Ishikawa (cell line): ENCODE results near the gene CPNE2.

Experiments used
- CEBPB ChIP-seq: IDR thresholded peaks from 2 replicates; pipeline ENCODE4 v1.6.1; 2012
- CREB1 ChIP-seq: IDR thresholded peaks from 2 replicates; pipeline ENCODE4 v1.6.1; 2012; ENCODE audit warnings: low read depth
- EP300 ChIP-seq: IDR thresholded peaks from 2 replicates; pipeline ENCODE4 v1.6.1; 2012; ENCODE audit warnings: borderline replicate concordance
- TEAD4 ChIP-seq: IDR thresholded peaks from 2 replicates; pipeline ENCODE4 v1.6.1; 2012
- TF ChIP-seq, protein P1 (sequence below): IDR thresholded peaks from 2 replicates; pipeline ENCODE4 v1.6.1; 2012; ENCODE audit warnings: low read depth, mild to moderate bottlenecking

GRCh38 chr16:57165483-57165882, 73.1 kb downstream of the CPNE2 start:
- TF ChIP-seq CREB1: no peak
- TF ChIP-seq CEBPB: no peak
- no peak for TF ChIP-seq TEAD4
- no peak for TF ChIP-seq EP300
- TF ChIP-seq, protein P1, sequence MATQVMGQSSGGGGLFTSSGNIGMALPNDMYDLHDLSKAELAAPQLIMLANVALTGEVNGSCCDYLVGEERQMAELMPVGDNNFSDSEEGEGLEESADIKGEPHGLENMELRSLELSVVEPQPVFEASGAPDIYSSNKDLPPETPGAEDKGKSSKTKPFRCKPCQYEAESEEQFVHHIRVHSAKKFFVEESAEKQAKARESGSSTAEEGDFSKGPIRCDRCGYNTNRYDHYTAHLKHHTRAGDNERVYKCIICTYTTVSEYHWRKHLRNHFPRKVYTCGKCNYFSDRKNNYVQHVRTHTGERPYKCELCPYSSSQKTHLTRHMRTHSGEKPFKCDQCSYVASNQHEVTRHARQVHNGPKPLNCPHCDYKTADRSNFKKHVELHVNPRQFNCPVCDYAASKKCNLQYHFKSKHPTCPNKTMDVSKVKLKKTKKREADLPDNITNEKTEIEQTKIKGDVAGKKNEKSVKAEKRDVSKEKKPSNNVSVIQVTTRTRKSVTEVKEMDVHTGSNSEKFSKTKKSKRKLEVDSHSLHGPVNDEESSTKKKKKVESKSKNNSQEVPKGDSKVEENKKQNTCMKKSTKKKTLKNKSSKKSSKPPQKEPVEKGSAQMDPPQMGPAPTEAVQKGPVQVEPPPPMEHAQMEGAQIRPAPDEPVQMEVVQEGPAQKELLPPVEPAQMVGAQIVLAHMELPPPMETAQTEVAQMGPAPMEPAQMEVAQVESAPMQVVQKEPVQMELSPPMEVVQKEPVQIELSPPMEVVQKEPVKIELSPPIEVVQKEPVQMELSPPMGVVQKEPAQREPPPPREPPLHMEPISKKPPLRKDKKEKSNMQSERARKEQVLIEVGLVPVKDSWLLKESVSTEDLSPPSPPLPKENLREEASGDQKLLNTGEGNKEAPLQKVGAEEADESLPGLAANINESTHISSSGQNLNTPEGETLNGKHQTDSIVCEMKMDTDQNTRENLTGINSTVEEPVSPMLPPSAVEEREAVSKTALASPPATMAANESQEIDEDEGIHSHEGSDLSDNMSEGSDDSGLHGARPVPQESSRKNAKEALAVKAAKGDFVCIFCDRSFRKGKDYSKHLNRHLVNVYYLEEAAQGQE: no peak
